ENCODE data around the gene INTS14.

DNA sequence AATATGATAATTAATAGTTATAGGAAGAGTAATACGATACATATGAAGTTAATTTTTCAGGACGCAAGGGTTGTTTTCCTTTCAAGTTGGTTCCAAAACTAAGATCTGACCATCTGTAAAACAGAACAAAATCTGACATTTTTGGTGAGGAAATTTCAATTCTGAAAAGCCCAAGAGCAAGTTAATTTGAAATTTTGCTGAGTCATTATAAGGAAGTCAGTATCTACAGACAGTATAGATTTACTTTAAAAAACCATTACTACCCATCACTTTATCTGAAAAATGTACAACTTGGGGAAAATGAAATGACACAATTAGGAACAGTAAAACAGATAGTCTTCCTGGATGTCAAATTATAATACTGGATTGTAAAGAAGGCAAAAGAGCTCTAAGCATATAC, 12.5 kb downstream of the INTS14 start:
- TF ChIP-seq, protein P1, sequence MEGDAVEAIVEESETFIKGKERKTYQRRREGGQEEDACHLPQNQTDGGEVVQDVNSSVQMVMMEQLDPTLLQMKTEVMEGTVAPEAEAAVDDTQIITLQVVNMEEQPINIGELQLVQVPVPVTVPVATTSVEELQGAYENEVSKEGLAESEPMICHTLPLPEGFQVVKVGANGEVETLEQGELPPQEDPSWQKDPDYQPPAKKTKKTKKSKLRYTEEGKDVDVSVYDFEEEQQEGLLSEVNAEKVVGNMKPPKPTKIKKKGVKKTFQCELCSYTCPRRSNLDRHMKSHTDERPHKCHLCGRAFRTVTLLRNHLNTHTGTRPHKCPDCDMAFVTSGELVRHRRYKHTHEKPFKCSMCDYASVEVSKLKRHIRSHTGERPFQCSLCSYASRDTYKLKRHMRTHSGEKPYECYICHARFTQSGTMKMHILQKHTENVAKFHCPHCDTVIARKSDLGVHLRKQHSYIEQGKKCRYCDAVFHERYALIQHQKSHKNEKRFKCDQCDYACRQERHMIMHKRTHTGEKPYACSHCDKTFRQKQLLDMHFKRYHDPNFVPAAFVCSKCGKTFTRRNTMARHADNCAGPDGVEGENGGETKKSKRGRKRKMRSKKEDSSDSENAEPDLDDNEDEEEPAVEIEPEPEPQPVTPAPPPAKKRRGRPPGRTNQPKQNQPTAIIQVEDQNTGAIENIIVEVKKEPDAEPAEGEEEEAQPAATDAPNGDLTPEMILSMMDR (IDR thresholded peaks at IDR 0.05), result no peak
- TF ChIP-seq POLR2A (IDR thresholded peaks at IDR 0.05), result no peak
